ENCODE data around the gene CCSER1. TPM values are rescaled to one million over a fixed set of nuclear protein-coding genes. Genes with fewer than 3 reads are reported as not detected.

Gene CCSER1
- total RNA-seq, 1 experiment from 2014 or later: 0.05 TPM

DNA sequence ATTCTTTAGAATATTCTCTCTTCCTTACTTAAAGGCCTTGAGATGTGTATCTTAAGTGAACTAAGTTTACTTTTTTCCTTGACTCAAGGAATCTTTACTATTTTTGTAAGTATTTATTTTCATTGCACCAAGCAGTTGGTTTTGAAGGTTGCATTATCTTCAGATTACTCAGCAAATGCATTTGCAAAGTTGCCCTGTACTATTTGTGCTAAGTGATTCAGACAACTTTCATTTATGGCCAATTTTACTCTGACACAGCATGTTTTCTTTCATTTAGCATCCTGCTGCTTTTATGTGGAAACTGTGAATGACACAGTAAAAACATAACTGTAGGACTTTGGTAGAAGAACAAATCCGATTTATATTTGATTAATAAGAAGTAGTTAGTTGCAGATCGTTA lies 191.0 kb downstream of the CCSER1 start:
- Histone ChIP-seq H3K9me3 (ENCODE audit: control insufficient read depth, insufficient read depth, low read depth, low read length) (no peaks in the 10 kb centered on the region), H3K27ac (ENCODE audit: low read length) (no peak overlapping the region), H3K36me3 (ENCODE audit: control insufficient read depth, insufficient read depth, low read length) (no peaks in the 10 kb centered on the region), H3K4me3 (ENCODE audit: low read depth in 2 of 2, low read length in 2 of 2) (no peak overlapping the region), H3K4me1 (ENCODE audit: control insufficient read depth, insufficient read depth, low read length) (peaks cover 4% of the 10 kb centered on the region; the same call in 1 of the 2 replicates), H3K27me3 (ENCODE audit: control insufficient read depth, insufficient read depth, low read length) (no peaks in the 10 kb centered on the region)
- ATAC-seq: peak; percentile 81
- TF ChIP-seq TCF7L2 (IDR thresholded peaks at IDR 0.05; ENCODE audit: low read depth, low read length): no peak
- no peak for TF ChIP-seq POLR2AphosphoS5 (IDR thresholded peaks at IDR 0.05; ENCODE audit: low read depth, low read length)
- TF ChIP-seq SIN3A (IDR thresholded peaks at IDR 0.05; ENCODE audit: borderline replicate concordance, insufficient read depth, low read depth, low read length): no peak
- TF ChIP-seq, protein P1, sequence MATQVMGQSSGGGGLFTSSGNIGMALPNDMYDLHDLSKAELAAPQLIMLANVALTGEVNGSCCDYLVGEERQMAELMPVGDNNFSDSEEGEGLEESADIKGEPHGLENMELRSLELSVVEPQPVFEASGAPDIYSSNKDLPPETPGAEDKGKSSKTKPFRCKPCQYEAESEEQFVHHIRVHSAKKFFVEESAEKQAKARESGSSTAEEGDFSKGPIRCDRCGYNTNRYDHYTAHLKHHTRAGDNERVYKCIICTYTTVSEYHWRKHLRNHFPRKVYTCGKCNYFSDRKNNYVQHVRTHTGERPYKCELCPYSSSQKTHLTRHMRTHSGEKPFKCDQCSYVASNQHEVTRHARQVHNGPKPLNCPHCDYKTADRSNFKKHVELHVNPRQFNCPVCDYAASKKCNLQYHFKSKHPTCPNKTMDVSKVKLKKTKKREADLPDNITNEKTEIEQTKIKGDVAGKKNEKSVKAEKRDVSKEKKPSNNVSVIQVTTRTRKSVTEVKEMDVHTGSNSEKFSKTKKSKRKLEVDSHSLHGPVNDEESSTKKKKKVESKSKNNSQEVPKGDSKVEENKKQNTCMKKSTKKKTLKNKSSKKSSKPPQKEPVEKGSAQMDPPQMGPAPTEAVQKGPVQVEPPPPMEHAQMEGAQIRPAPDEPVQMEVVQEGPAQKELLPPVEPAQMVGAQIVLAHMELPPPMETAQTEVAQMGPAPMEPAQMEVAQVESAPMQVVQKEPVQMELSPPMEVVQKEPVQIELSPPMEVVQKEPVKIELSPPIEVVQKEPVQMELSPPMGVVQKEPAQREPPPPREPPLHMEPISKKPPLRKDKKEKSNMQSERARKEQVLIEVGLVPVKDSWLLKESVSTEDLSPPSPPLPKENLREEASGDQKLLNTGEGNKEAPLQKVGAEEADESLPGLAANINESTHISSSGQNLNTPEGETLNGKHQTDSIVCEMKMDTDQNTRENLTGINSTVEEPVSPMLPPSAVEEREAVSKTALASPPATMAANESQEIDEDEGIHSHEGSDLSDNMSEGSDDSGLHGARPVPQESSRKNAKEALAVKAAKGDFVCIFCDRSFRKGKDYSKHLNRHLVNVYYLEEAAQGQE (IDR thresholded peaks at IDR 0.05; ENCODE audit: insufficient read depth in 1 of 2, low read depth in 2 of 2, low read length in 1 of 2): no peak
- TF ChIP-seq, protein P2, sequence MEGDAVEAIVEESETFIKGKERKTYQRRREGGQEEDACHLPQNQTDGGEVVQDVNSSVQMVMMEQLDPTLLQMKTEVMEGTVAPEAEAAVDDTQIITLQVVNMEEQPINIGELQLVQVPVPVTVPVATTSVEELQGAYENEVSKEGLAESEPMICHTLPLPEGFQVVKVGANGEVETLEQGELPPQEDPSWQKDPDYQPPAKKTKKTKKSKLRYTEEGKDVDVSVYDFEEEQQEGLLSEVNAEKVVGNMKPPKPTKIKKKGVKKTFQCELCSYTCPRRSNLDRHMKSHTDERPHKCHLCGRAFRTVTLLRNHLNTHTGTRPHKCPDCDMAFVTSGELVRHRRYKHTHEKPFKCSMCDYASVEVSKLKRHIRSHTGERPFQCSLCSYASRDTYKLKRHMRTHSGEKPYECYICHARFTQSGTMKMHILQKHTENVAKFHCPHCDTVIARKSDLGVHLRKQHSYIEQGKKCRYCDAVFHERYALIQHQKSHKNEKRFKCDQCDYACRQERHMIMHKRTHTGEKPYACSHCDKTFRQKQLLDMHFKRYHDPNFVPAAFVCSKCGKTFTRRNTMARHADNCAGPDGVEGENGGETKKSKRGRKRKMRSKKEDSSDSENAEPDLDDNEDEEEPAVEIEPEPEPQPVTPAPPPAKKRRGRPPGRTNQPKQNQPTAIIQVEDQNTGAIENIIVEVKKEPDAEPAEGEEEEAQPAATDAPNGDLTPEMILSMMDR (IDR thresholded peaks at IDR 0.05): no peak
- peak; percentile 10 for DNase-seq (ENCODE audit: low read depth, low spot score)
- BruUV-seq (replicated peaks): no TSS peak
- in situ Hi-C loops (cut with HindIII; ENCODE audit: low pct_unique_long_range_greater_than_20kb, low sequenced_read_pairs) (no loop called here), intact Hi-C loops (cut with micrococcal nuclease; ENCODE audit: unreplicated experiment) (no loop called here)
- POLR2A ChIA-PET: no interaction called here
- CTCF ChIA-PET: no interaction called here

DNA sequence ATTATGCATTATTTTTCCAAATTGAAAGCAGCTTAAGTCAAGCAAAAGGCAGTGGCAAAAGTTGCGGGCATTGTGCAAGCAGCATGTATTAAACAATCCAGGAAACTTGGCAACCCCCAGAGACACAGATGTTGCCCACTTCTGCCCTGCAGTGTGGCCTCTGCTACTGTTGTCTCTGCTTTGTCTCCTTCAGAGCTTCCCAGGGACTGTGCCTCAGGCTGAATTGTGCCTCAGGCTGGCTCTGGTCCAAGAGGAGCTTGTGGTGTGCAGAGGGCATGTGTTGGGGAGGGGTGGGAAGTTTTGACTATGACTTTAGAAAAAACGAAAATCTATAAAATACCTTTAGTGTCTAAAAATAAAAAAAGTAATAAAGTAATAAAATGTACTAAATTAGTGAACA lies 201.4 kb downstream of the CCSER1 start:
- BruUV-seq (replicated peaks): no TSS peak

More for the DNA sequence above, 201.4 kb downstream of the CCSER1 start:
- DNase-seq (ENCODE audit: low read depth, low spot score): no peak
- Histone ChIP-seq H3K27ac (ENCODE audit: low read length) (no peak overlapping the region), H3K36me3 (ENCODE audit: control insufficient read depth, insufficient read depth, low read length) (no peaks in the 10 kb centered on the region), H3K4me1 (ENCODE audit: control insufficient read depth, insufficient read depth, low read length) (no peaks in the 10 kb centered on the region), H3K4me3 (ENCODE audit: low read depth in 2 of 2, low read length in 2 of 2) (no peak overlapping the region), H3K9me3 (ENCODE audit: control insufficient read depth, insufficient read depth, low read depth, low read length) (no peaks in the 10 kb centered on the region), H3K27me3 (ENCODE audit: control insufficient read depth, insufficient read depth, low read length) (no peaks in the 10 kb centered on the region)
- intact Hi-C loops (cut with micrococcal nuclease; ENCODE audit: unreplicated experiment): no loop called here
- no peak for ATAC-seq
- in situ Hi-C loops (cut with HindIII; ENCODE audit: low pct_unique_long_range_greater_than_20kb, low sequenced_read_pairs): no loop called here
- ChIA-PET POLR2A (no interaction called here), CTCF (no interaction called here)
- TF ChIP-seq, protein P2 (IDR thresholded peaks at IDR 0.05): no peak
- no peak for TF ChIP-seq TCF7L2 (IDR thresholded peaks at IDR 0.05; ENCODE audit: low read depth, low read length)
- no peak for TF ChIP-seq POLR2AphosphoS5 (IDR thresholded peaks at IDR 0.05; ENCODE audit: low read depth, low read length)
- no peak for TF ChIP-seq SIN3A (IDR thresholded peaks at IDR 0.05; ENCODE audit: borderline replicate concordance, insufficient read depth, low read depth, low read length)
- TF ChIP-seq, protein P1 (IDR thresholded peaks at IDR 0.05; ENCODE audit: insufficient read depth in 1 of 2, low read depth in 2 of 2, low read length in 1 of 2): no peak
